K562 (cell line): Measurements from ENCODE around the gene IPO13. TPM values are rescaled to one million over a fixed set of nuclear protein-coding genes. Genes with fewer than 3 reads are reported as not detected.
A peak's percentile ranks its signal among the peaks of the same experiment; 100 is the strongest.

Experiments
- ATAC-seq: fragments of 200-7000 bp; cut with Tn5 transposase; 3 replicates; pipeline ENCODE4 v1.9.1; 2020; ENCODE audit warnings: moderate library complexity
- BruUV-seq: library from RNA; stranded (reverse); fragments of 400-500 nt; replicated peaks from 2 replicates; lab custom pipeline; 2021; lab: Mats Ljungman, UMichigan
- CTCF ChIA-PET: fragments of 300-600 bp; formaldehyde crosslinking; extraction: SDS; loops from one replicate; lab custom pipeline; 2021; ENCODE audit warnings: low intra/inter-chr PET ratio; lab: Yijun Ruan, JAX
- POLR2A ChIA-PET: fragments of 300-600, 350-650 bp; sonication (Branson Sonifier 250); formaldehyde crosslinking; extraction: SDS; loops from one replicate; lab custom pipeline; 2021; ENCODE audit warnings: antibody characterized with exemption, inconsistent platforms; lab: Yijun Ruan, JAX
- DNase-seq, 4 experiments: peaks; one replicate each; pipeline versions ENCODE4 v3.0.0 to v3.0.0-alpha.2; 2011 to 2018; ENCODE audit warnings: low spot score in 3 of 4, mixed read lengths in 3 of 4; ENCODE audit errors: extremely low read depth in 1 of 4
- FAIRE-seq: peaks from 2 replicates; lab custom pipeline; 2011; peaks lifted over from hg19 to GRCh38; lab: Jason Lieb, UNC
- H2AFZ ChIP-seq: 2 replicates; pipeline ENCODE4 v1.6.0; 2011; ENCODE audit warnings: low read depth, low read length, control low read depth, inconsistent platforms
- H3K27ac ChIP-seq: fragments of 200-600 bp; 3 replicates; pipeline ENCODE4 v1.8.0; 2011; ENCODE audit warnings: low read depth, mild to moderate bottlenecking, control low read depth, inconsistent platforms, low read length, moderate library complexity, mixed read lengths; ENCODE audit errors: extremely low read depth
- H3K27me3 ChIP-seq, 2 experiments: fragments of 300-600 bp in 1 of 2; 2 replicates in 1 of 2; 3 replicates in 1 of 2; pipeline versions ENCODE4 v1.6.0 to v1.8.0; 2011; ENCODE audit warnings: inconsistent platforms in 2 of 2, low read length in 2 of 2, mild to moderate bottlenecking in 1 of 2, mixed read lengths in 1 of 2, moderate library complexity in 1 of 2; ENCODE audit not compliant: control insufficient read depth in 2 of 2, insufficient read depth in 2 of 2
- H3K36me3 ChIP-seq: fragments of 300-600 bp; 3 replicates; pipeline ENCODE4 v1.8.0; 2011; ENCODE audit warnings: mild to moderate bottlenecking, low read length, inconsistent platforms; ENCODE audit not compliant: control insufficient read depth, insufficient read depth
- H3K4me1 ChIP-seq, 2 experiments: fragments of 200-600 bp in 1 of 2; replicated peaks in 1 of 2; 2 replicates in 1 of 2; 3 replicates in 1 of 2; pipeline versions ENCODE4 v1.5.1 to v1.8.0; 2011; ENCODE audit warnings: inconsistent platforms in 2 of 2, low read length in 2 of 2, mild to moderate bottlenecking in 1 of 2, mixed read lengths in 1 of 2, moderate library complexity in 1 of 2; ENCODE audit not compliant: control insufficient read depth in 2 of 2, insufficient read depth in 2 of 2
- H3K4me2 ChIP-seq: 2 replicates; pipeline ENCODE4 v1.6.1; 2011; ENCODE audit warnings: low read length, control low read depth, inconsistent platforms, mixed read lengths; ENCODE audit not compliant: insufficient read depth
- H3K4me3 ChIP-seq: fragments of 200-600 bp; sonication (generic), shearing (Covaris generic); 2 replicates; pipeline ENCODE4 v1.5.1; 2016; ENCODE audit warnings: control low read depth, inconsistent platforms
- H3K79me2 ChIP-seq: fragments of 200-600 bp; 3 replicates; pipeline ENCODE4 v1.8.0; 2011; ENCODE audit warnings: low read length, inconsistent platforms; ENCODE audit not compliant: control insufficient read depth, insufficient read depth
- H3K9ac ChIP-seq, 2 experiments: 2 replicates each; pipeline versions ENCODE4 v1.6.0 to v1.6.1; 2011; ENCODE audit warnings: low read depth in 2 of 2, low read length in 2 of 2, control low read depth in 1 of 2, inconsistent platforms in 1 of 2, mild to moderate bottlenecking in 1 of 2, mixed read lengths in 1 of 2; ENCODE audit not compliant: insufficient read depth in 1 of 2
- H3K9me1 ChIP-seq: one replicate; pipeline ENCODE4 v1.6.0; 2011; ENCODE audit warnings: inconsistent platforms, mild to moderate bottlenecking, low read length, moderate library complexity; ENCODE audit not compliant: control insufficient read depth, insufficient read depth
- H3K9me3 ChIP-seq: replicated peaks from 2 replicates; pipeline ENCODE4 v1.5.1; 2011; ENCODE audit warnings: low read depth, low read length, inconsistent platforms; ENCODE audit not compliant: control insufficient read depth, insufficient read depth
- H4K20me1 ChIP-seq: replicated peaks from 2 replicates; pipeline ENCODE4 v1.6.1; 2011; ENCODE audit warnings: low read length, inconsistent platforms, mixed read lengths; ENCODE audit not compliant: control insufficient read depth, insufficient read depth
- BCL6 ChIP-seq: fragments of 250-450 bp; sonication (Bioruptor Pico); IDR thresholded peaks from 2 replicates; pipeline ENCODE4 v1.4.0; 2020
- CREB3 ChIP-seq: fragments of 450-650 bp; conservative IDR thresholded peaks from 2 replicates; pipeline ENCODE4 v1.6.1; 2016; ENCODE audit warnings: missing genetic modification characterization, low read depth, mild to moderate bottlenecking, missing compliant biosample characterization, moderate library complexity
- EHMT2 ChIP-seq: fragments of 450-650 bp; IDR thresholded peaks from 2 replicates; pipeline ENCODE4 v1.6.1; 2018; ENCODE audit warnings: antibody characterized with exemption
- MIER1 ChIP-seq: fragments of 450-650 bp; IDR thresholded peaks from 2 replicates; pipeline ENCODE4 v1.6.1; 2016; ENCODE audit warnings: antibody characterized with exemption, mild to moderate bottlenecking, low read depth
- NFYB ChIP-seq: IDR thresholded peaks from 2 replicates; pipeline ENCODE4 v1.6.1; 2011; ENCODE audit warnings: mild to moderate bottlenecking, moderate library complexity; ENCODE audit not compliant: insufficient read length; ENCODE audit errors: extremely low read depth
- PHF20 ChIP-seq: fragments of 450-650 bp; IDR thresholded peaks from 2 replicates; pipeline ENCODE4 v1.6.1; 2018; ENCODE audit not compliant: partially characterized antibody
- RNF2 ChIP-seq: sonication (generic); IDR thresholded peaks from 2 replicates; pipeline ENCODE4 v1.6.1; 2016
- SNRNP70 ChIP-seq: fragments of 200-400 bp; formaldehyde crosslinking; optimal IDR thresholded peaks from 2 replicates; pipeline ENCODE3; 2017; ENCODE audit warnings: low read depth, low read length
- STAT5B ChIP-seq: fragments of 250-450 bp; sonication (Bioruptor Pico); IDR thresholded peaks from 2 replicates; pipeline ENCODE4 v1.8.0; 2021; ENCODE audit warnings: mild to moderate bottlenecking, inconsistent platforms
- ZBTB2 ChIP-seq: fragments of 450-650 bp; IDR thresholded peaks from 2 replicates; pipeline ENCODE4 v1.6.1; 2016; ENCODE audit warnings: antibody characterized with exemption
- ZC3H4 ChIP-seq: sonication (generic); formaldehyde crosslinking; IDR thresholded peaks from 2 replicates; pipeline ENCODE4 v1.9.0; 2021; ENCODE audit warnings: missing genetic modification reagents, borderline replicate concordance
- ZFPM2 ChIP-seq: fragments of 250-450 bp; sonication (Bioruptor Pico); IDR thresholded peaks from 2 replicates; pipeline ENCODE4 v1.5.1; 2022; ENCODE audit warnings: mild to moderate bottlenecking
- ZNF384 ChIP-seq: IDR thresholded peaks from 2 replicates; pipeline ENCODE4 v1.6.1; 2012; ENCODE audit warnings: low read depth, low read length, improper control_type of control experiment
- ZNF436 ChIP-seq: fragments of 250-450, 450-650 bp; sonication (Bioruptor Pico); formaldehyde crosslinking; IDR thresholded peaks from 2 replicates; pipeline ENCODE4 v1.7.0; 2020; ENCODE audit warnings: mild to moderate bottlenecking
- ZNF696 ChIP-seq: fragments of 250-450 bp; sonication (Bioruptor Pico); conservative IDR thresholded peaks from 2 replicates; pipeline ENCODE4 v1.4.0; 2020; ENCODE audit warnings: mild to moderate bottlenecking, moderate library complexity
- WGBS: fragments of 100-300 bp; shearing (Covaris generic); methylation state at CpG from one replicate; pipeline ENCODE4 v1.1.6; 2016; ENCODE audit warnings: low coverage, mixed read lengths; ENCODE audit not compliant: insufficient coverage; ENCODE audit errors: missing lambda C conversion rate; 5-methylcytosine and 5-hydroxymethylcytosine counted together
- in situ Hi-C: fragments of 300-500 bp; cut with MboI; formaldehyde crosslinking; loops from 4 replicates; pipeline ENCODE4 v1.15.0; 2018; ENCODE audit warnings: inconsistent platforms, mixed read lengths
- intact Hi-C: fragments of 100-400 bp; cut with micrococcal nuclease; formaldehyde crosslinking; loops from 2 replicates; pipeline ENCODE4 v1.14.2; 2022
- polyA plus RNA-seq, 8 experiments: library from polyadenylated mRNA; depleted of rRNA in 4 of 8; stranded (reverse) in 5 of 8; unstranded in 3 of 8; fragments of >200 nt; fragmentation: Nextera tagmentation in 2 of 8; fragmentation: Illumina TruSeq in 1 of 8; extraction: Ambion mirVana in 2 of 8; extraction: Trizol in 1 of 8; gene quantifications; 2 replicates each; pipeline versions ENCODE4 v1.2.1 to v1.2.3, GENCODE V29; 2011 to 2014; ENCODE audit warnings: inconsistent platforms in 1 of 8, missing spikeins in 1 of 8
- total RNA-seq, 7 experiments: library from RNA; depleted of rRNA in 6 of 7; stranded (reverse); fragments of >200 nt in 6 of 7; fragmentation: Illumina TruSeq in 2 of 7; extraction: Trizol in 2 of 7; gene quantifications; 2 replicates each; pipeline versions ENCODE4 v1.2.1 to v1.2.3, GENCODE V29; 2011 to 2021; ENCODE audit warnings: low replicate concordance in 1 of 7
- TF ChIP-seq, protein P1 (sequence below), 2 experiments: fragments of 450-650 bp in 1 of 2; IDR thresholded peaks; 2 replicates each; pipeline ENCODE4 v1.6.1; 2011 to 2017; ENCODE audit warnings: low read depth in 2 of 2, antibody characterized with exemption in 1 of 2, borderline replicate concordance in 1 of 2, low read length in 1 of 2, mild to moderate bottlenecking in 1 of 2, mixed read lengths in 1 of 2; ENCODE audit not compliant: control insufficient read depth in 1 of 2
- TF ChIP-seq, protein P2 (sequence below): fragments of 450-650 bp; formaldehyde crosslinking; IDR thresholded peaks from 2 replicates; pipeline ENCODE4 v1.4.0; 2020; ENCODE audit warnings: mild to moderate bottlenecking, moderate library complexity

The IPO13 gene
- total and polyA plus RNA-seq, 9 of the 15 experiments (the other 6 are each of a cell fraction or from before 2014, with no cell fraction given) = 7.0 to 30.8 (median 16.2) TPM

DNA sequence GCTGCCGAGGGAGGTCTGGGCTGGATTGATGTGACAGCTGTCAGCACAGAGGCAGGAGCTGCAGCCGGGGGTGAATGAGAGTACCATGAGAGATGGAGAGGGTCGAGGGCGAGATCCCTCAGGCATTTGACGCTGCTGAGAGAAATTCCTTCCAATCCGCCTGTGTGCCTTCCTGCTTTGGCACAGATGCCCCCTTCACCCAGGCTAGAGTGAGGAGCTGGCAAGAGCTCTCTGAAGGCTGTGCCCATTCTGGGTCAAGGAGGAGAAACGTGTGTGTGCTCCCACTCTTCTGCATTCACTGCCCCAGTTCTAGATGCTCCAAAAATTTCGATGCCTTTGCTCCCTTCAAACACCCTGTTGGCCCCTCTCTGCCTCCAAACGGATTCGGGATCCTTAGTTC lies 8.4 kb upstream of the IPO13 start:
- ChIA-PET CTCF (no interaction called here), POLR2A (interaction anchor here (0.8 kb wide), 1 partner anchor 175 kb away, joined by 4 read pairs; no protein-coding TSS in a partner anchor)
- BruUV-seq = no TSS peak
- DNase-seq = no peak
- Histone ChIP-seq H3K79me2 (no peaks in the 10 kb centered on the region), H3K27ac (no peak overlapping the region), H3K27me3 (no peaks in the 10 kb centered on the region), H3K9ac (peak overlapping the region in 1 of 2 experiments; percentile 61; a peak in 1 of 4 replicates), H3K4me1 (peaks cover 12 to 22% of the 10 kb centered on the region in 2 experiments; a peak in 4 of 5 replicates), H3K4me3 (no peak overlapping the region), H3K4me2 (no peak overlapping the region), H4K20me1 (0 out of 2 replicates have a peak, but pooled peaks cover 3% of the 10 kb centered on the region), H2AFZ (no peak overlapping the region), H3K9me3 (no peaks in the 10 kb centered on the region), H3K9me1 (peaks cover 9% of the 10 kb centered on the region), H3K36me3 (peaks cover 4% of the 10 kb centered on the region; the same call in 2 of the 3 replicates)
- intact Hi-C loops = no loop called here
- WGBS = 64% methylated on average over 10 of the region's 10 CpGs
- ATAC-seq = no peak
- FAIRE-seq = no peak
- in situ Hi-C loops = loop anchor here (5.0 to 10.0 kb wide), 2 partner anchors 411 to 704 kb away; no protein-coding TSS in a partner anchor
- TF ChIP-seq, protein P1, sequence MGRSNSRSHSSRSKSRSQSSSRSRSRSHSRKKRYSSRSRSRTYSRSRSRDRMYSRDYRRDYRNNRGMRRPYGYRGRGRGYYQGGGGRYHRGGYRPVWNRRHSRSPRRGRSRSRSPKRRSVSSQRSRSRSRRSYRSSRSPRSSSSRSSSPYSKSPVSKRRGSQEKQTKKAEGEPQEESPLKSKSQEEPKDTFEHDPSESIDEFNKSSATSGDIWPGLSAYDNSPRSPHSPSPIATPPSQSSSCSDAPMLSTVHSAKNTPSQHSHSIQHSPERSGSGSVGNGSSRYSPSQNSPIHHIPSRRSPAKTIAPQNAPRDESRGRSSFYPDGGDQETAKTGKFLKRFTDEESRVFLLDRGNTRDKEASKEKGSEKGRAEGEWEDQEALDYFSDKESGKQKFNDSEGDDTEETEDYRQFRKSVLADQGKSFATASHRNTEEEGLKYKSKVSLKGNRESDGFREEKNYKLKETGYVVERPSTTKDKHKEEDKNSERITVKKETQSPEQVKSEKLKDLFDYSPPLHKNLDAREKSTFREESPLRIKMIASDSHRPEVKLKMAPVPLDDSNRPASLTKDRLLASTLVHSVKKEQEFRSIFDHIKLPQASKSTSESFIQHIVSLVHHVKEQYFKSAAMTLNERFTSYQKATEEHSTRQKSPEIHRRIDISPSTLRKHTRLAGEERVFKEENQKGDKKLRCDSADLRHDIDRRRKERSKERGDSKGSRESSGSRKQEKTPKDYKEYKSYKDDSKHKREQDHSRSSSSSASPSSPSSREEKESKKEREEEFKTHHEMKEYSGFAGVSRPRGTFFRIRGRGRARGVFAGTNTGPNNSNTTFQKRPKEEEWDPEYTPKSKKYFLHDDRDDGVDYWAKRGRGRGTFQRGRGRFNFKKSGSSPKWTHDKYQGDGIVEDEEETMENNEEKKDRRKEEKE (IDR thresholded peaks at IDR 0.05; ENCODE audit: borderline replicate concordance in 1 of 2, control insufficient read depth in 1 of 2, low read depth in 2 of 2, low read length in 1 of 2) = no peak
- TF ChIP-seq ZNF436 (CRISPR knock-in tag) (no peak), PHF20 (no peak), CREB3 (no peak), MIER1 (no peak), BCL6 (CRISPR knock-in tag) (no peak), ZBTB2 (no peak), ZNF696 (CRISPR knock-in tag) (no peak), ZC3H4 (CRISPR knock-in tag) (no peak), SNRNP70 (no peak), EHMT2 (no peak), STAT5B (CRISPR knock-in tag) (no peak), ZFPM2 (CRISPR knock-in tag) (no peak), NFYB (no peak), ZNF384 (no peak), RNF2 (no peak)
- TF ChIP-seq, protein P2, sequence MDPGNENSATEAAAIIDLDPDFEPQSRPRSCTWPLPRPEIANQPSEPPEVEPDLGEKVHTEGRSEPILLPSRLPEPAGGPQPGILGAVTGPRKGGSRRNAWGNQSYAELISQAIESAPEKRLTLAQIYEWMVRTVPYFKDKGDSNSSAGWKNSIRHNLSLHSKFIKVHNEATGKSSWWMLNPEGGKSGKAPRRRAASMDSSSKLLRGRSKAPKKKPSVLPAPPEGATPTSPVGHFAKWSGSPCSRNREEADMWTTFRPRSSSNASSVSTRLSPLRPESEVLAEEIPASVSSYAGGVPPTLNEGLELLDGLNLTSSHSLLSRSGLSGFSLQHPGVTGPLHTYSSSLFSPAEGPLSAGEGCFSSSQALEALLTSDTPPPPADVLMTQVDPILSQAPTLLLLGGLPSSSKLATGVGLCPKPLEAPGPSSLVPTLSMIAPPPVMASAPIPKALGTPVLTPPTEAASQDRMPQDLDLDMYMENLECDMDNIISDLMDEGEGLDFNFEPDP = no peak
